GM19099 (cell line): ENCODE measurements around the gene MRTFB.

Experiments used
- POLR2A ChIP-seq: IDR thresholded peaks from 3 replicates; pipeline ENCODE4 v1.6.1; 2011; ENCODE audit warnings: low read depth; ENCODE audit not compliant: insufficient read length; ENCODE audit errors: extremely low read depth

Gene MRTFB

DNA sequence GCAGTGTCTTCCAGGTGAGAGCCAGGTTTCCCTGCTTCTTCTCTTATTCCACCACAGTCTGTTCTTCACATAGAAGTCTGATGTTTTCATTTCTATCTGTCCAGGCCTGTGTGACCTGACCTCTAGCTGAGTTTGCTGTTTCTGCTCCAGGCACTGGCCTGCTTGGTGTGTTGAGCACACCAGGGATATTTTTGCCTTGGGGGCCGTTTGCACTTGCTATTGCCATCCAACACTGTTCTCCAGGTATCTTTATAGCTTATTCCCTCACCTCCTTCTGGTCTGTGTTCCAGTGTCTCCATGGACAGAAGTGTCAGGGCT, 41.4 kb downstream of the MRTFB start:
- TF ChIP-seq POLR2A = no peak

DNA sequence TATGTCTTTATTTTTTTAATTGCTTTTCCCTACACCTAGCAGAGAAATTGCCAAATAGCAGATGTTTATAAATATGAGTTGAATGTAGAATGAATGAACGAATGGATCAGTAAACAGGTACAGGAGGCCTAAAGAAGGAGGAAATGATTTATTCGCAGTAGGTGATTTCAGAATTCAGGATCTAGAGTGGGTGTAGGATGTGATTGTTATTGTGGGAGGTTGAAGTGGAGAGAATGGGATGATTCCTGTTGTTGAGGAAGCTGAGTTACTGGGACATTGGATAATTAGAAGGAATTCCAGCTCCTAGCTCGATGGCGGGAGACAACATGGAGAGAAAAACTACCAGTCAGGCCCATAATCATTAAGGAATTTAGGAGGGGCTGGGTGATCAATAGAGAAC, 42.2 kb downstream of the MRTFB start:
- TF ChIP-seq POLR2A = no peak

DNA sequence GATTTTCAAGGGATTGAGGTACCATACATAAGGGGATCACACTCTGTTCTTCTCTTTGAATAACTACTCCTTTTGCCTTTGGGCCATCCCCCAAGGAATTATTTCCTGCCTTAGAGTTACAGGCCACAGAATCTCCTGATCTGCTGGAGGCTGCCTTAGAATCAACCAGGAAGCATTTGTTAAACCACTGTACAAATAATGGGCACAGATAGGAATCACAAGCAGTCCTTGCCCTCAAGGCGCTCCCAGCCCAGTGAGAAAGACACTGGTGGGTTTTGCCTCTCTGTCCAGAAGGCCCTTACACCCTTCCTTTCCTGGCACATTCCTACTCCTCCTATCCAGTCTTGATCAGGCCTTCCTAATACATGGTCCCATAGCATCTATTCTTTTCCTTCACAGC, 45.9 kb downstream of the MRTFB start:
- no peak for TF ChIP-seq POLR2A

DNA sequence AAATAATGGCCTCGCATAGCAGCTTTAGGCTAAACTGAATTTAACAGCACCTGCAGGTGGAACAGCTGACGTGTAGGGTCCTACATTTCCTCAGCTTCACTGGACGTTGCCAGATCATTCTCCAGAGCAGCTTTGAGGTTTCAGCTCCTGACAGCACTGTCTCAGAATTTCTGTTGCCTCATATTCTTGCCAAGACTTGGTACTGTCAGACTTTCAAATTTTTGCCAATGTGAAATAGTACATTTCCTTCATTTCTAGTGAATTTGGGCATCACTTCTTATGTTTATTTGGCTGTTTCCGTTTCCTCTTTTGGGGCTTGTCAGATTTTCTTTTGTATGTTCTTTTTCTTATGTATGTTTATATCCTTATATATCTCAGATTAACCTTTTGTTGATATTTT, 48.7 kb downstream of the MRTFB start:
- no peak for TF ChIP-seq POLR2A

DNA sequence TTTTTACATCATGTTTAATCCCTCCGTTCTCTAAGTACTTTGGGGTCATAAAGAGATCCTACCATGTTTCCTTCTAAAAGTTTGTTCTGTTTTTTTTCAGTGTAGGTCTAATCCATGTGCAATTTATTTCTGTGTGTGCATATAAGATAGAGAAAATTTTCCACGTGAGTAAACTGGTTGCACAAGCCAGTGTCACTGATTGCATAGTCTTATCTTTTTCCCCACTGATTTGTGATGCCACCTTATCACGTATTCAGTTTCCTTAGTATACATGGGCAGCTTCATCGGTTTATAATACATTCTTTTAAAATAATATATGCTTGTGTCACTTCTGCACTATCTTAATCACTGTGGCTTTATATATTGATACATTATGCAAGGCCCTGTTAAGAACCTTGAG, 49.2 kb downstream of the MRTFB start:
- TF ChIP-seq POLR2A = no peak

DNA sequence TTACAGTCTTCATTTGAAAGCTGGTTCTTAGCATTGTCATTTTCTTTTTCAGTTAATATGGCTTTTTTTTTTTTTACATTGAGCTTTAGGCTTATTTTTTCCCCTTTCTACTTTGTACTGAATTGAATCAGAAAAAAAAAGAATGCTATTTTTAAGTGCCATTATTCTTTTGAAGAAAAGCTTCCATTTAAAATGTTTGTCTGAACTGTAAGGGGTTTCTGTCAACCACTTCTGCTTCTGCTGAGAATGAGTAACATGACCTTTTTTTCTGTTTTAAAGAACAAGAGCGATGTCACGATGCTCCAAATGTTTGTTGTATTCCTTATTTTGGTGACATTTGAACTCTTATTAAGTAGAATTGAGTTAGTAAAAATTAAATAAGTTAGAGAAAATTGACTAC, 50.0 kb downstream of the MRTFB start:
- TF ChIP-seq POLR2A = no peak

DNA sequence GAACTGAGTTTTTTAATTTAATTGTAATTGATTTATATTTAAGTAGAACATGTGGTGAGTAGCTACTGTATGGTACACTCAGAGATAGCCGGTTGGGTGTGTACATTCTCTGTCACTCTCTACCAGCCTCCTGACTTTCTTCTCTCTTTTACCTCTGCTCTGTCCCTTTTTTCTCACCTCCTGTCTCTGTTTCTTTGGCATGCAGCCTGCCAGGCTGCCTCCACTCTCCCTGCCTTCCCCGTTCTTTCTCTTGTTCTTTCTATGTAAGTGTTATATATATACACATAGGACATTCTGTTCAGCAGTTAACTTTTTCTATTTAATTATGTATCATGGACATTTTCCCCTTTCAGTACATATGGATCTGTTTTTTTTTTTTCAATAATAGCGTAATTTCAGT, 50.8 kb downstream of the MRTFB start:
- TF ChIP-seq POLR2A = no peak

DNA sequence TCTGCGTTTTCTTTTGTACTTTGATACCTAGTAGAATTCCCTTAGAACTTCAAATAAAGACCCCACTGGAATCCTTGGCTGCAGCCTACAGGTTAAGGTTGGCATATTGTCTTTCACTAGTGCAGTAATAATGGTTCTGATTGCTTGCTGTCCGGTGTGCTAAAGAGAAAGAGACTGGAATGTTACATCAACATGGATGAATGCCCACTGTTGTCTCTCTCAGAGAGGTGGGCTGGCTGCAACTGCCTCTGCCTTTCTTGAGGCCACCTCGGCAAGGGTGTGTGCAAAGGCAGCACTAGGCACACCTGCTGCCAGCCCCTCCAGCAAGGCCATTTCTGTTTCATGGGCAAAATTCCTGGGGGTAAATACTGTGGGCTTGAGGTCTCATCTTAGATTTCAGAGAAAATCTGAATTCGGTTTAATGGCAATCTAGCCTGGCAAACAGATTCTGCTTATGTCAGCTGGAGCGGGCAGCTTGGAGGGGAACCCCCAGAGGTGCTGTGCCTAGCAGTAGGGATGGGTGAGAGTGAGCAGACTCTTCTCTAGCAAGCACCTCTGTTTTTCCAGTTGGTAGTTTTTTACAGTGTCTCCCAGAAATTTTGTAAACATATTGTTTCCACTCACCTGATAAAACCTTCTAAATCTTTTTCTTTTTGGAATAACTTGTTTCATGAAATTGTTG, 54.0 kb downstream of the MRTFB start:
- no peak for TF ChIP-seq POLR2A

DNA sequence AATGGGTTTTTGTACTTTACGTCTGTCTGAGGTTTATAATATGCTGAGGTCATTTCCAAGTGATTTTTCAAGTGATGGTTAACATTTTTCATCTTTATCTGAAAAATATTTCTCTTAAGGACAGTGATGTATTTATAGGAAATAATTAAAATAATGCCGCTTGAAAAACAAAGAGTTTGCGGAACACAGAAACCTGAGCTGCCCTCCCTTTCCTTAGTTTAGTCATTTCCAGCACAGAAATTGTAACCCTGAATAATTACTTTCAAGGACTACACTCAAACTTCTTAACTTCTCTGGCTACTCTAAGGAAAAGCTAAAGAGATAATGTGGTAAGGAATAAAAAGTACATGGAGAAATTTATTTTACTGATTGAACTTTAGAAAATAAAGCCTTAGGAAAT, 54.6 kb downstream of the MRTFB start:
- TF ChIP-seq POLR2A = no peak

DNA sequence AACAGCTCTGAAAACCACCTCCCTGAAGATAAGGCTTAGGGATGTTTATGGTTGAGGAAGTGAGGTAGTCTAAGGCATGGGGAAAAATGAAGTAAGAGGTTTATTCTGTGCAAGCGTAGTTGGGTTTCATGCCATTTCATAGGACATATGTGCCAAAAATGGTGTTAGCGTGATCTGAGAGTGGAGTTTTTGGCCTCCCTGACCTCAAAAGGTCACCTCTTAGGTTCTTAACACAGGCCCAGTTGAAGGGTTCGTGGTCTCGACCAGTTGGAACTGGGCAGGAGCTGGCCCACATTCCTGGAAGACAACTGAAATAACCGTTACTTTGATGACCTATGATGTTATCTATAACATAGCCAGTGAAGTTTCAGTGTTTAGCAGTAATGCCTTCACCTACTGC, 57.0 kb downstream of the MRTFB start:
- no peak for TF ChIP-seq POLR2A

DNA sequence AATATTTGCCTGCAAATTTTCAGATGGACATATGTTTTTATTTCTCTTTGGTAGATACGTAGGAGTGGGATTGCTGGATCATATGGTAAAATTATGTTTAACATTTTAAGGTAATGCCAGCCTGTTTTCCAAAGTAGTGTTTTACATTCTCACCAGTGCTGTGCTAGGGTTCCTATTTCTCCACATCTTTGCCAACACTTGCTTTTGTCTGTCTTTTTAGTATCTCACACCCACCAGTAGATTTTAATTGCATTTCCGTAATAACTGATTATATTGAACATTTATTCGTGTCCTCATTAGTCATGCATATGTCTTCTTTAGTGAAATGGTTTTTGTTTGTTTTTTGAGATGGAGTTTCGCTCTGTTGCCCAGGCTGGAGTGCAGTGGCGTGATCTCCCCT, 58.4 kb downstream of the MRTFB start:
- TF ChIP-seq POLR2A = no peak

DNA sequence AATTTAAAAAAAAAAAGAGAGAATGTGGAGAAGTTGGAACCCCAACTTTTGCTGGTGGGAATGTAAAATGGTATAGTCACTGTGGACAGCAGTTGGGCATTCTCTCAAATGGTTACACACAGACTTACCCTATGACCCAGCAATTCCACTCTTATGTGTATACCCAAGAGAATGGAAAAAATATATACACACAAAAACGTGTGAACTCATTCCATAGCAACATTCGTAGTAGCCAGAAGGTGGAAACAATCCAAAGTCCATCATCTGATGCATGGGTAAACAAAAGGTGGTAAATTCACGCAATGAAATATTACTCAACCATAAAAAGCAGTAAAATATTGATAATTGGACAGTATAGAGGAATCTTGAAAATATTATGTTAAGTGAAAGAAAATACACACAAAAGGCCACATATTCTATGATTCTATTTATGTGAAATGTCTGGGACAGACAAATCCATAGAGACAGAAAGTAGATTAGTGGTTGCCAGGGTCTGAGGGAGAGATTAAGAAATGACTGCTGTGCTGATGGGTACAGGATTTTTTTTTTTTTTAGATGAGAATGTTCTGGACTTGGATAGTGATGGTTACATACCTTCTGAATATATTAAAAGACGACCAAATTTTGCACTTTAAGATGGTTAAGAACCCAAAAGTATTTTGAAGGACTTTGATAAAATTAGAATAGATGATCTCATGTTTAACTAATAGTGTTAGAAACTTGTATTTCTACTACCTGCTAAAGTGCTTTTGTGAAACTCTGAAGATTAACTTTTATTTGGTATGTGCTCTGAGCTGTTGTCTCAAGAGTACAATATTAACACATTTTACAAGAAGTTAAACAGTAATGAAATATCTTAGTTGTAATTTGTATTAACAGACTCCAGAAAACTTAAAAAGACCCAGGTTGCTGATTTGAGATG, 60.9 kb downstream of the MRTFB start:
- TF ChIP-seq POLR2A = no peak

DNA sequence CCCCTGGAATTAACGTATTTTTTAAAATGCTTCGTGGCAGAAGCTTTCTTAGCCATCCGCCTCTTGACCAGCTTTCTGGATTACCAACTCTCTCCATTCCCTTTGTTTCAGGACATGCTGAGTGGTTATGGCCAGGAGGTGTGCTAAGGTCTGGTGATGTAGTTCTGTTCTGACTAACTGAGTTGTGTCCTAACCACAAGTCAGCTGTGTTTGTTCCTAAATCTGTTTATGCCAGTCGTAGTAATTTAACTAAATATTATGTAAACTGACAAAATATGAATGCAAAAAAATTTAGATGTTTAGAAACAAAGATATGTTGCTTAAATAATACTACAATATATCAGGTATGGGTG, 61.6 kb downstream of the MRTFB start:
- no peak for TF ChIP-seq POLR2A

DNA sequence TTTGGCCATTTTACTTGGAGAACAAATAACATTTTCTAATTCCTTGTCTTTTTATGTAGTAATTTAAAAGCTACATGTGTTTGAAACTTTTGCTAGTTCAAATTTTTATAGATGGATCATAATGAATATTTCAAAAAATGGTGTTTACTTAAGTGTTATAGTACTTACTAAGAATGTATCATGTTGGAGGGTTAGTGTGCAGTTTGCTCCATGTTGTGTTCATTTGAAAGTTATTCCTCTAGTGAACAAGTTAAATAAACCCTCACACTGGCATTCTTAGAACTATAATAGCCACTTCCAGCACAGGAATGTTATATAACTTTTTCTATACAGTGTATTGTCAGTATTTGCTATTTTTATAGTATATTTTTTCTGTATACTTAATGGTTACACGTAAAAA, 62.8 kb downstream of the MRTFB start:
- no peak for TF ChIP-seq POLR2A

DNA sequence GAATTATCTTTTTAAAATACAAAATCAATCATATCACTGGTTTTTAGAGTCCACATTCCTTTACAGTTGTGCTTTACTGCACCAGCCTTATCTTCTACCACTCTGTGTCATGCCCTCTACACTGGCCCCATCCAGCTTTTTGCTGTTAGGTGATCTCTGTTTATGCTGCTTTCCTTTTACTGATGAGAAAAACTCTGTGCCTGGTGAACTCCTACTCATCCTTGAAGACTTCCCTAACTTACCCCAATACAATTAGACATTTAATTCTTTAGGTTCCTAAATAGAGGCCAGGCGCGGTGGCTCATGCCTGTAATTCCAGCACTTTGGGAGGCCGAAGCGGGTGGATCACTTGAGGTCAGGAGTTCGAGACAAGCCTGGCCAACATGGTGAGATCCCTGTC, 64.6 kb downstream of the MRTFB start:
- TF ChIP-seq POLR2A = no peak

DNA sequence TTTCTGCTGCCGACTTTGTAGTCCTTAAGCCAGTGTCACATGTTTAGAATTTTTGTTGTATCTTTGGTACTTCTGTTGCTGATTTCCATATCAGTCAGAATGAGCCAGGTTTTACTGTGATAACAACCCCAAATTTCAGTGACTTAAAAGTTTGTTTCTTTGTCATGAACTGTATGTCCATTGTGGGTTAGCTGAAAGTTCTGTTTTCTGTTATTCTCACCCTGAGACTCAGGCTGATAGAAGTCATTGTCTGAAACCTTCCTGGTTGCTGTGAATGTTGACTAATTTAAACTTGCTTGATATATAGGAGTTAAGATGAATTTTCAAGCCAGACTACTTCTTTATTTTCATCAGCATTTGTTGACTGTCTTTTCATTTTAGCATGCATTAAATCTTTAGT, 68.8 kb downstream of the MRTFB start:
- TF ChIP-seq POLR2A = no peak
